ENCODE data around the gene PCCA. TPM values are rescaled to one million over a fixed set of nuclear protein-coding genes. Genes with fewer than 3 reads are reported as not detected.

PCCA gene
- total and polyA plus RNA-seq, 9 donors, result 23.5 to 62.4 (median 45.8) TPM

- TF ChIP-seq, protein P1, sequence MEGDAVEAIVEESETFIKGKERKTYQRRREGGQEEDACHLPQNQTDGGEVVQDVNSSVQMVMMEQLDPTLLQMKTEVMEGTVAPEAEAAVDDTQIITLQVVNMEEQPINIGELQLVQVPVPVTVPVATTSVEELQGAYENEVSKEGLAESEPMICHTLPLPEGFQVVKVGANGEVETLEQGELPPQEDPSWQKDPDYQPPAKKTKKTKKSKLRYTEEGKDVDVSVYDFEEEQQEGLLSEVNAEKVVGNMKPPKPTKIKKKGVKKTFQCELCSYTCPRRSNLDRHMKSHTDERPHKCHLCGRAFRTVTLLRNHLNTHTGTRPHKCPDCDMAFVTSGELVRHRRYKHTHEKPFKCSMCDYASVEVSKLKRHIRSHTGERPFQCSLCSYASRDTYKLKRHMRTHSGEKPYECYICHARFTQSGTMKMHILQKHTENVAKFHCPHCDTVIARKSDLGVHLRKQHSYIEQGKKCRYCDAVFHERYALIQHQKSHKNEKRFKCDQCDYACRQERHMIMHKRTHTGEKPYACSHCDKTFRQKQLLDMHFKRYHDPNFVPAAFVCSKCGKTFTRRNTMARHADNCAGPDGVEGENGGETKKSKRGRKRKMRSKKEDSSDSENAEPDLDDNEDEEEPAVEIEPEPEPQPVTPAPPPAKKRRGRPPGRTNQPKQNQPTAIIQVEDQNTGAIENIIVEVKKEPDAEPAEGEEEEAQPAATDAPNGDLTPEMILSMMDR (IDR thresholded peaks at IDR 0.05), result no peak
- TF ChIP-seq EP300 (IDR thresholded peaks at IDR 0.05), result no peak
- WGBS, 3 donors, result 84 to 94% (median 93%) methylated on average over 3 of the region's 3 CpGs
- DNase-seq, result no peak
- no peak overlapping the region for H3K27ac ChIP-seq
- H3K9me3 ChIP-seq, result no peaks in the 10 kb centered on the region
- no peak overlapping the region for H3K4me3 ChIP-seq
- H3K36me3 ChIP-seq, result no peaks in the 10 kb centered on the region
- no peaks in the 10 kb centered on the region for H3K27me3 ChIP-seq
- no peaks in the 10 kb centered on the region for H3K4me1 ChIP-seq (ENCODE audit: insufficient read depth)
- intact Hi-C loops (cut with DNase I), result loop anchor here in 3 of 4 donors (5.0 to 10.0 kb wide), 3 partner anchors 253 to 576 kb away; no protein-coding TSS in a partner anchor
Measured at GRCh38 chr13:100230769-100231149, 141.9 kb downstream of the PCCA start.

- intact Hi-C loops (cut with DNase I), result loop anchor here in 3 of 4 donors (5.0 to 10.0 kb wide), 3 partner anchors 254 to 576 kb away; no protein-coding TSS in a partner anchor
- H3K36me3 ChIP-seq, result no peaks in the 10 kb centered on the region
- no peak overlapping the region for H3K27ac ChIP-seq
- H3K4me1 ChIP-seq (ENCODE audit: insufficient read depth), result no peaks in the 10 kb centered on the region
- no peaks in the 10 kb centered on the region for H3K27me3 ChIP-seq
- H3K4me3 ChIP-seq, result no peak overlapping the region
- WGBS, 3 donors, result 92 to 98% (median 97%) methylated on average over 3 of the region's 3 CpGs
- H3K9me3 ChIP-seq, result no peaks in the 10 kb centered on the region
- DNase-seq, result no peak
- TF ChIP-seq POLR2A (IDR thresholded peaks at IDR 0.05) (no peak), EP300 (IDR thresholded peaks at IDR 0.05) (no peak)
- TF ChIP-seq, protein P1 (IDR thresholded peaks at IDR 0.05), result no peak
Measured at GRCh38 chr13:100231176-100231575, 142.3 kb downstream of the PCCA start.

- no peak overlapping the region for H3K27ac ChIP-seq
- DNase-seq, result no peak
- intact Hi-C loops (cut with DNase I), result loop anchor here in 3 of 4 donors (5.0 to 10.0 kb wide), 3 partner anchors 257 to 579 kb away; no protein-coding TSS in a partner anchor
- TF ChIP-seq, protein P1 (IDR thresholded peaks at IDR 0.05), result no peak
- TF ChIP-seq EP300 (IDR thresholded peaks at IDR 0.05), result no peak
- TF ChIP-seq POLR2A (IDR thresholded peaks at IDR 0.05), result no peak
- H3K4me3 ChIP-seq, result no peak overlapping the region
- no peaks in the 10 kb centered on the region for H3K36me3 ChIP-seq
- H3K9me3 ChIP-seq, result no peaks in the 10 kb centered on the region
- H3K27me3 ChIP-seq, result no peaks in the 10 kb centered on the region
- no peaks in the 10 kb centered on the region for H3K4me1 ChIP-seq (ENCODE audit: insufficient read depth)
- WGBS, 3 donors, result 75 to 80% (median 77%) methylated on average over 4 of the region's 4 CpGs
Measured at GRCh38 chr13:100234006-100234405, 145.1 kb downstream of the PCCA start.

DNA sequence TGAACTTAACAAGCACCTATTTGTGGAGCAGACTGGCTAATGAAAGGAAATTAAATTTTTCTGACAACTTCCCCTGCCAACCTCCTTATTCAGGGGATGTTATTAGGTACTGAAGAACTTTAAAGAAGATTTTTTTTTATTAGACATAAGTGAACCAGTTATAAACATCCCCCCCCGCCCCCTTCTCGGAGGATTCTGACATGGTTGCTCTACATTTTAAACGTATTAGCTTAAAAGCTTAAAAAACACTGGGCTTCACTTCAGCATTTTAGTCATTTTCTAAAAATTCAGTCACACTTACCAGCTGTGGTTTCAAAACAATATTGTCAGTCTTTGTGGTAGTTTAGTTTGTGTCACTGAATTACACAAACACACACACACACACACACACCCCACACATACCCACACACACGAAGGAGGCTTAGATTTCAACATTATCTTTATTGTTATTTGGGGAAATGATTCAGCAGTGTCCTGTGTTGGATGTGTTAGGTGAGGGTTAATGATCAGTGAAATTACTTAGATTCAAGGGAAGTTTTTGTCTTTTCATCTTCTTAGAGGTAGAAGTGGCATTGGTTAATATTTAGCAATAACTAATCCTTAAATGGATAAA lies 145.7 kb downstream of the PCCA start:
- Histone ChIP-seq H3K9me3 (no peaks in the 10 kb centered on the region), H3K4me1 (ENCODE audit: insufficient read depth) (no peaks in the 10 kb centered on the region), H3K4me3 (no peak overlapping the region), H3K36me3 (no peaks in the 10 kb centered on the region), H3K27ac (no peak overlapping the region), H3K27me3 (no peaks in the 10 kb centered on the region)
- TF ChIP-seq POLR2A (IDR thresholded peaks at IDR 0.05) (no peak), EP300 (IDR thresholded peaks at IDR 0.05) (no peak)
- TF ChIP-seq, protein P1 (IDR thresholded peaks at IDR 0.05), result no peak
- intact Hi-C loops (cut with DNase I), result loop anchor here in 3 of 4 donors (5.0 to 10.0 kb wide), 3 partner anchors 257 to 580 kb away; no protein-coding TSS in a partner anchor
- WGBS, 3 donors, result 34 to 43% (median 42%) methylated on average over 4 of the region's 4 CpGs
- no peak for DNase-seq
